LNCaP clone FGC (cell line): ENCODE results near the gene C16orf74.

Experiments used
- DNase-seq: peaks from one replicate; pipeline ENCODE4 v3.0.0-alpha.2; 2011; ENCODE audit warnings: low read depth
- H3K4me3 ChIP-seq: 2 replicates; pipeline ENCODE4 v1.5.1; 2011; ENCODE audit warnings: mild to moderate bottlenecking, low read depth, low read length, control low read depth
- CTCF ChIP-seq: IDR thresholded peaks from 2 replicates; pipeline ENCODE4 v1.5.1; 2012; ENCODE audit warnings: mild to moderate bottlenecking; ENCODE audit not compliant: control insufficient read depth, insufficient read depth; ENCODE audit errors: extremely low read depth

The C16orf74 gene

GRCh38 chr16:85796152-85796551, 45.3 kb upstream of the C16orf74 start:
- TF ChIP-seq CTCF = no peak
- no peak overlapping the region for H3K4me3 ChIP-seq

GRCh38 chr16:85794696-85795095, 43.8 kb upstream of the C16orf74 start:
- TF ChIP-seq CTCF = no peak
- H3K4me3 ChIP-seq = no peak overlapping the region
- no peak for DNase-seq

More at GRCh38 chr16:85796152-85796551, 45.3 kb upstream of the C16orf74 start:
- no peak for DNase-seq

GRCh38 chr16:85793662-85794298, 42.9 kb upstream of the C16orf74 start:
- H3K4me3 ChIP-seq = no peak overlapping the region
- no peak for DNase-seq
- TF ChIP-seq CTCF = no peak

GRCh38 chr16:85789773-85790172, 38.9 kb upstream of the C16orf74 start:
- H3K4me3 ChIP-seq = no peak overlapping the region
- no peak for TF ChIP-seq CTCF
- no peak for DNase-seq

GRCh38 chr16:85788819-85789218, 37.9 kb upstream of the C16orf74 start:
- no peak for DNase-seq
- no peak for TF ChIP-seq CTCF
- no peak overlapping the region for H3K4me3 ChIP-seq

GRCh38 chr16:85785927-85786326, 35.0 kb upstream of the C16orf74 start:
- H3K4me3 ChIP-seq = no peak overlapping the region
- no peak for TF ChIP-seq CTCF
- DNase-seq = no peak

- no peak overlapping the region for H3K4me3 ChIP-seq
- DNase-seq = no peak
- TF ChIP-seq CTCF = no peak
These were observed 33.9 kb upstream of the C16orf74 start for GRCh38 chr16:85784813-85785212.
